ENCODE measurements around the gene CRYAA. TPM values are rescaled to one million over a fixed set of nuclear protein-coding genes. Genes with fewer than 3 reads are reported as not detected.

The CRYAA gene
- polyA plus RNA-seq, 2 of the 4 experiments (the other 2 are of a cell fraction), result not detected

DNA sequence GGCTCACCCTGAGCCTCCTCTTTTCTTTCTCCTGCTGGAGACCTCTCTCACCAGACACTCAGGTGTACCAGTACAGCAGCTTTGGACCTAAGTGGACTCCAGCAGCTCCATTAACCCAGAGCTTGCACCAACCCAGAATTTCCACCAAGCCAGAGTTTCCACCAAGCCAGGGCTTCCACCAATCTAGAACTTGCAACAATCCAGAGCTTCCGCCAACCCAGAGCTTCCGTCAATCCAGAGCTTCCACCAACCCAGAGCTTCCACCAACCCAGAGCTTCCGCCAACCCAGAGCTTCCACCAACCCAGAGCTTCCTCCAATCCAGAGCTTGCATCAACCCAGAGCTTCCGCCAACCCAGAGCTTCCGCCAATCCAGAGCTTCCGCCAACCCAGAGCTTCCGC lies 23.2 kb downstream of the CRYAA start:
- no peak overlapping the region for H3K27ac ChIP-seq
- TF ChIP-seq ESRRA (IDR thresholded peaks at IDR 0.05; ENCODE audit: borderline replicate concordance, low read length), result no peak
- no peak for TF ChIP-seq TFCP2L1 (CRISPR knock-in tag; IDR thresholded peaks at IDR 0.05)
- TF ChIP-seq MAFK (IDR thresholded peaks at IDR 0.05; ENCODE audit: partially characterized antibody), result no peak
- TF ChIP-seq RARB (CRISPR knock-in tag; IDR thresholded peaks at IDR 0.05), result no peak
- TF ChIP-seq RCOR1 (IDR thresholded peaks at IDR 0.05; ENCODE audit: low read depth, low read length), result no peak
- TF ChIP-seq NPAS2 (CRISPR knock-in tag; IDR thresholded peaks at IDR 0.05; ENCODE audit: borderline replicate concordance), result no peak
- no peak for TF ChIP-seq ZNF302 (CRISPR knock-in tag; IDR thresholded peaks at IDR 0.05)
- TF ChIP-seq FOSB (CRISPR knock-in tag; IDR thresholded peaks at IDR 0.05), result no peak
- TF ChIP-seq BHLHE40 (IDR thresholded peaks at IDR 0.05; ENCODE audit: low read depth, low read length), result no peak
- TF ChIP-seq PHF8 (IDR thresholded peaks at IDR 0.05; ENCODE audit: borderline replicate concordance, low read depth), result no peak
- TF ChIP-seq ZC3H11A (IDR thresholded peaks at IDR 0.05), result no peak
- 98% methylated on average over 5 of the region's 7 CpGs for WGBS (ENCODE audit: missing lambda C conversion rate)
- H3K4me3 ChIP-seq, result no peak overlapping the region
- DNase-seq (ENCODE audit: low read depth in 1 of 2, low spot score in 1 of 2), result no peak
- CTCF ChIA-PET, result interaction anchor here (0.9 kb wide), 2 partner anchors 14 to 452 kb away, joined by 3 read pairs; no protein-coding TSS in a partner anchor
- no peak overlapping the region for H3K4me2 ChIP-seq
- no peaks in the 10 kb centered on the region for H3K9me3 ChIP-seq
- H3K4me1 ChIP-seq, result 0 out of 3 replicates have a peak, but pooled peaks cover 3% of the 10 kb centered on the region
- POLR2A ChIA-PET, result no interaction called here
- FAIRE-seq, result no peak
- ATAC-seq, result no peak

DNA sequence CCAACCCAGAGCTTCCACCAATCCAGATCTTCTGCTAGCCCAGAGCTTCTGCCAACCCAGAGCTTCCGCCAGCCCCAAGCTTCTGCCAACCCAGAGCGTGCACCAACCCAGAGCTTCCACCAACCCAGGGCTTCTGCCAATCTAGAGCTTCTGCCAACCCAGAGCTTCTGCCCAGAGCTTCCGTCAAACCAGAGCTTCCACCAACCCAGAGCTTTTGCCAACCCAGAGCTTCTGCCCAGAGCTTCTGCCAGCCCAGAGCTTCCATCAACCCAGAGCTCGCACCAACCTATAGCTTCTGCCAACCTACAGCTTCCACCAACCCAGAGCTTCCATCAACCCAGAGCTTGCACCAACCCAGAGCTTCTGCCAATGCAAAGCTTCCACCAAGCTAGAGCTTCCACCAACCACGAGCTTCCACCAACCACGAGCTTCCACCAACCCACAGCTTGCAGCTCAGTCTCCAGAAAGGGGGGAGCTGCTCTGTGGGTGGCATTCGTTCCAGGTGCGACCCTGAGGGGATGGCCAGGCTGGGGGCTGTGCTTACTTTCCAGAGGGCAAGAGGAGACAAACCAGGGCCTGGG lies 23.8 kb downstream of the CRYAA start:
- Histone ChIP-seq H3K4me1 (0 out of 3 replicates have a peak, but pooled peaks cover 3% of the 10 kb centered on the region), H3K27ac (no peak overlapping the region), H3K4me2 (no peak overlapping the region), H3K9me3 (peaks cover under 1% of the 10 kb centered on the region; the same call in 1 of the 3 replicates), H3K4me3 (no peak overlapping the region)
- ATAC-seq (no peak), DNase-seq (ENCODE audit: low read depth in 1 of 2, low spot score in 1 of 2) (no peak), FAIRE-seq (no peak)
- POLR2A ChIA-PET, result no interaction called here
- CTCF ChIA-PET, result interaction anchor here (0.6 to 0.9 kb wide), 3 partner anchors 14 to 482 kb away, joined by 3 to 4 read pairs (median 3); no protein-coding TSS in a partner anchor
- 64% methylated on average over 7 of the region's 8 CpGs for WGBS (ENCODE audit: missing lambda C conversion rate)
- TF ChIP-seq, protein P1, sequence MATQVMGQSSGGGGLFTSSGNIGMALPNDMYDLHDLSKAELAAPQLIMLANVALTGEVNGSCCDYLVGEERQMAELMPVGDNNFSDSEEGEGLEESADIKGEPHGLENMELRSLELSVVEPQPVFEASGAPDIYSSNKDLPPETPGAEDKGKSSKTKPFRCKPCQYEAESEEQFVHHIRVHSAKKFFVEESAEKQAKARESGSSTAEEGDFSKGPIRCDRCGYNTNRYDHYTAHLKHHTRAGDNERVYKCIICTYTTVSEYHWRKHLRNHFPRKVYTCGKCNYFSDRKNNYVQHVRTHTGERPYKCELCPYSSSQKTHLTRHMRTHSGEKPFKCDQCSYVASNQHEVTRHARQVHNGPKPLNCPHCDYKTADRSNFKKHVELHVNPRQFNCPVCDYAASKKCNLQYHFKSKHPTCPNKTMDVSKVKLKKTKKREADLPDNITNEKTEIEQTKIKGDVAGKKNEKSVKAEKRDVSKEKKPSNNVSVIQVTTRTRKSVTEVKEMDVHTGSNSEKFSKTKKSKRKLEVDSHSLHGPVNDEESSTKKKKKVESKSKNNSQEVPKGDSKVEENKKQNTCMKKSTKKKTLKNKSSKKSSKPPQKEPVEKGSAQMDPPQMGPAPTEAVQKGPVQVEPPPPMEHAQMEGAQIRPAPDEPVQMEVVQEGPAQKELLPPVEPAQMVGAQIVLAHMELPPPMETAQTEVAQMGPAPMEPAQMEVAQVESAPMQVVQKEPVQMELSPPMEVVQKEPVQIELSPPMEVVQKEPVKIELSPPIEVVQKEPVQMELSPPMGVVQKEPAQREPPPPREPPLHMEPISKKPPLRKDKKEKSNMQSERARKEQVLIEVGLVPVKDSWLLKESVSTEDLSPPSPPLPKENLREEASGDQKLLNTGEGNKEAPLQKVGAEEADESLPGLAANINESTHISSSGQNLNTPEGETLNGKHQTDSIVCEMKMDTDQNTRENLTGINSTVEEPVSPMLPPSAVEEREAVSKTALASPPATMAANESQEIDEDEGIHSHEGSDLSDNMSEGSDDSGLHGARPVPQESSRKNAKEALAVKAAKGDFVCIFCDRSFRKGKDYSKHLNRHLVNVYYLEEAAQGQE (IDR thresholded peaks at IDR 0.05), result no peak
- TF ChIP-seq, protein P2, sequence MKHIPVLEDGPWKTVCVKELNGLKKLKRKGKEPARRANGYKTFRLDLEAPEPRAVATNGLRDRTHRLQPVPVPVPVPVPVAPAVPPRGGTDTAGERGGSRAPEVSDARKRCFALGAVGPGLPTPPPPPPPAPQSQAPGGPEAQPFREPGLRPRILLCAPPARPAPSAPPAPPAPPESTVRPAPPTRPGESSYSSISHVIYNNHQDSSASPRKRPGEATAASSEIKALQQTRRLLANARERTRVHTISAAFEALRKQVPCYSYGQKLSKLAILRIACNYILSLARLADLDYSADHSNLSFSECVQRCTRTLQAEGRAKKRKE (CRISPR knock-in tag; IDR thresholded peaks at IDR 0.05; ENCODE audit: low read depth), result no peak
- no peak for TF ChIP-seq FOSB (CRISPR knock-in tag; IDR thresholded peaks at IDR 0.05)
- no peak for TF ChIP-seq JUN (IDR thresholded peaks at IDR 0.05)
- no peak for TF ChIP-seq CBX8 (IDR thresholded peaks at IDR 0.05)
- TF ChIP-seq POLR2A (IDR thresholded peaks at IDR 0.05; ENCODE audit: low read length), result no peak
- no peak for TF ChIP-seq ZSCAN20 (CRISPR knock-in tag; IDR thresholded peaks at IDR 0.05)
- TF ChIP-seq KDM5A (IDR thresholded peaks at IDR 0.05), result no peak
- no peak for TF ChIP-seq NR3C1 (IDR thresholded peaks at IDR 0.05)
- no peak for TF ChIP-seq SREBF2 (IDR thresholded peaks at IDR 0.05)
- TF ChIP-seq SMC3 (IDR thresholded peaks at IDR 0.05), result no peak
- TF ChIP-seq ESRRA (IDR thresholded peaks at IDR 0.05; ENCODE audit: borderline replicate concordance, low read length), result no peak
- TF ChIP-seq TP53 (CRISPR knock-in tag; IDR thresholded peaks at IDR 0.05), result no peak
- no peak for TF ChIP-seq HOXB13 (CRISPR knock-in tag; IDR thresholded peaks at IDR 0.05; ENCODE audit: low read depth)

All from A549 (cell line).